ENCODE measurements around the gene AFF1.
A peak's percentile ranks its signal among the peaks of the same experiment; 100 is the strongest.

AFF1 gene

GRCh38 chr4:87005690-87006425 is 71.0 kb downstream of the AFF1 start:
- no peak for TF ChIP-seq CTCF (IDR thresholded peaks at IDR 0.05; ENCODE audit: low read depth, low read length)
- in situ Hi-C loops (cut with HindIII; ENCODE audit: low sequenced_read_pairs) = no loop called here
- DNase-seq (ENCODE audit: low read depth, low spot score) = no peak
- H3K4me3 ChIP-seq (ENCODE audit: low read depth, low read length) = peak overlapping the region; percentile 72

- in situ Hi-C loops (cut with HindIII; ENCODE audit: low sequenced_read_pairs) = no loop called here
- no peak for DNase-seq (ENCODE audit: low read depth, low spot score)
- TF ChIP-seq CTCF (IDR thresholded peaks at IDR 0.05; ENCODE audit: low read depth, low read length) = peak; percentile 38
- H3K4me3 ChIP-seq (ENCODE audit: low read depth, low read length) = peak overlapping the region; percentile 72
Observed at GRCh38 chr4:87006426-87006675, 71.5 kb downstream of the AFF1 start.

GRCh38 chr4:87006676-87007527 is 72.1 kb downstream of the AFF1 start:
- TF ChIP-seq CTCF (IDR thresholded peaks at IDR 0.05; ENCODE audit: low read depth, low read length) = no peak
- in situ Hi-C loops (cut with HindIII; ENCODE audit: low sequenced_read_pairs) = no loop called here
- H3K4me3 ChIP-seq (ENCODE audit: low read depth, low read length) = peak overlapping the region; percentile 72
- peak; percentile 97 for DNase-seq (ENCODE audit: low read depth, low spot score)

- no peak for TF ChIP-seq CTCF (IDR thresholded peaks at IDR 0.05; ENCODE audit: low read depth, low read length)
- peak; percentile 55 for DNase-seq (ENCODE audit: low read depth, low spot score)
- H3K4me3 ChIP-seq (ENCODE audit: low read depth, low read length) = peak overlapping the region; percentile 72
- in situ Hi-C loops (cut with HindIII; ENCODE audit: low sequenced_read_pairs) = no loop called here
Observed at GRCh38 chr4:87007528-87008446, 73.0 kb downstream of the AFF1 start.

GRCh38 chr4:87009095-87009648 is 74.4 kb downstream of the AFF1 start:
- DNase-seq (ENCODE audit: low read depth, low spot score) = no peak
- no peak for TF ChIP-seq CTCF (IDR thresholded peaks at IDR 0.05; ENCODE audit: low read depth, low read length)
- in situ Hi-C loops (cut with HindIII; ENCODE audit: low sequenced_read_pairs) = no loop called here
- H3K4me3 ChIP-seq (ENCODE audit: low read depth, low read length) = no peak overlapping the region

GRCh38 chr4:87010192-87010591 is 75.4 kb downstream of the AFF1 start:
- in situ Hi-C loops (cut with HindIII; ENCODE audit: low sequenced_read_pairs) = no loop called here
- TF ChIP-seq CTCF (IDR thresholded peaks at IDR 0.05; ENCODE audit: low read depth, low read length) = no peak
- no peak for DNase-seq (ENCODE audit: low read depth, low spot score)
- no peak overlapping the region for H3K4me3 ChIP-seq (ENCODE audit: low read depth, low read length)
